Astrocyte of the spinal cord (primary cell): ENCODE results near the gene ASZ1.

ENCODE experiments used
- DNase-seq: peaks from one replicate; pipeline ENCODE4 v3.0.0; 2011; ENCODE audit warnings: low read depth, low spot score
- H3K4me3 ChIP-seq: 2 replicates; pipeline ENCODE4 v1.5.1; 2011; ENCODE audit warnings: low read depth, mild to moderate bottlenecking, low read length, moderate library complexity
- in situ Hi-C: cut with HindIII; loops from 2 replicates; pipeline ENCODE4 v1.10.0; 2017; ENCODE audit warnings: low sequenced_read_pairs
- TF ChIP-seq, protein P1 (sequence below): IDR thresholded peaks from 2 replicates; pipeline ENCODE4 v1.5.1; 2012; ENCODE audit warnings: low read depth, mild to moderate bottlenecking, low read length, inconsistent platforms

ASZ1 gene

DNA sequence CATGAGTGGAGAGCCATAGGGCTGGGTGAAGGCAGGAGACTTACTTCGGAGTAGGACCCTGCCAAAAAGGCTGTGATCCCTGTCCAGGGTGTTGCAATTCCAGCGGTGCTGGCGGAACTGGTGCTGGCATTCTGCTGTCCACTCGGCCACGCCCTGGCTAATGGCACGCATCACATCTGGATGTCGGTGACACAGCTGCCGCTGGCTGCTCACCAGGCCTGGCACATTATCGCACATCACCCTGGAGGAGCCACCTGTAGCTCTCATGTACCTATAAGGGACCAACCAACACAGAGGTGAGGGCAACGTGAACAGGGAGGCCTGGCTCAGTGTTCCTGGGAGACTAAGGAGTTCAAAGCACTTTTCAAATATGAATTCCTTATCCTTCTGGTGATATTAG is 106.8 kb downstream of the ASZ1 start:
- no peak overlapping the region for H3K4me3 ChIP-seq
- TF ChIP-seq, protein P1, sequence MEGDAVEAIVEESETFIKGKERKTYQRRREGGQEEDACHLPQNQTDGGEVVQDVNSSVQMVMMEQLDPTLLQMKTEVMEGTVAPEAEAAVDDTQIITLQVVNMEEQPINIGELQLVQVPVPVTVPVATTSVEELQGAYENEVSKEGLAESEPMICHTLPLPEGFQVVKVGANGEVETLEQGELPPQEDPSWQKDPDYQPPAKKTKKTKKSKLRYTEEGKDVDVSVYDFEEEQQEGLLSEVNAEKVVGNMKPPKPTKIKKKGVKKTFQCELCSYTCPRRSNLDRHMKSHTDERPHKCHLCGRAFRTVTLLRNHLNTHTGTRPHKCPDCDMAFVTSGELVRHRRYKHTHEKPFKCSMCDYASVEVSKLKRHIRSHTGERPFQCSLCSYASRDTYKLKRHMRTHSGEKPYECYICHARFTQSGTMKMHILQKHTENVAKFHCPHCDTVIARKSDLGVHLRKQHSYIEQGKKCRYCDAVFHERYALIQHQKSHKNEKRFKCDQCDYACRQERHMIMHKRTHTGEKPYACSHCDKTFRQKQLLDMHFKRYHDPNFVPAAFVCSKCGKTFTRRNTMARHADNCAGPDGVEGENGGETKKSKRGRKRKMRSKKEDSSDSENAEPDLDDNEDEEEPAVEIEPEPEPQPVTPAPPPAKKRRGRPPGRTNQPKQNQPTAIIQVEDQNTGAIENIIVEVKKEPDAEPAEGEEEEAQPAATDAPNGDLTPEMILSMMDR, result no peak
- in situ Hi-C loops, result no loop called here
- no peak for DNase-seq

DNA sequence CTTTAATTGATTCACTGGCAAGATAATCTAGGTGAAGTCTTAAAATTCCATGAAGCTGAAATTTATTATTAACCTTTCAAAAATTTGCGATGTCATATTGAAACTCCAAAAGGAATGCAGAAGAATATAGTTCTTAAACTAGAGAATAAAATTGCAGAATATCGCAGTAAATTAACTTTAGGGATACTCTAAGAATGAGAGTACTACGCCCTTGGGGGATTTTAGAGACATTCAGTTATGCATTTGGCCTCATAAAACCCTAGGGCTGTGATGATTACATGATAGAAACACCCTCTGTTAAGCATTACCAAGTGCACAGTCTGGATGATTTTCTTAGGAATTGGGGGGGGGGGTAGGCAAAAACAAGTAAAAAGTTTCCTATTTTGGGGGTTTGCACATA is 108.1 kb downstream of the ASZ1 start:
- DNase-seq, result no peak
- in situ Hi-C loops, result no loop called here
- no peak overlapping the region for H3K4me3 ChIP-seq
- TF ChIP-seq, protein P1, result no peak

DNA sequence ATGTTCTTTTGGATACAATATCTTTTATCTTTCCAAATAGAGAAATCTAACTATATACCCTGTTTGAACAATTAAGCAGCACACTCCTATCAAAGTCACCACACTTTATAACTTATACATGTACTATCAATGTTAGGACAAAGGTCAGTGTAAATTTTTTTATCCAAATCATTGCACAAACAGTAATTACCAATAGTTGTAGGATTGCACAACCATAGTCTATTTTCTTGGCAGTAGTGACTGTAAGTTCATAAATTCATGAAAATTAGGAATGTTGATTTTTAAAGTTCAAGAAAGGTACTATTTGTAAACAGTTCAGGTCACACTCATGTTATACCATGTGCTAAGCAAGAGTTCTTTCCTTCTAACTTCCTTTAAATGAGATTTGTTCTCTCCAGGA is 113.7 kb downstream of the ASZ1 start:
- TF ChIP-seq, protein P1, result no peak
- no peak for DNase-seq
- in situ Hi-C loops, result no loop called here

More for the DNA sequence above, 113.7 kb downstream of the ASZ1 start:
- H3K4me3 ChIP-seq, result no peak overlapping the region
